IPS DF 6.9 (cell line): Measurements from ENCODE around the gene COP1.

Source experiments
- DNase-seq: peaks from one replicate; pipeline ENCODE4 v3.0.0-alpha.2; 2013; ENCODE audit warnings: low read depth, low spot score
- H3K27ac ChIP-seq: one replicate; pipeline ENCODE4 v1.5.1; 2013; ENCODE audit warnings: low read length, control low read depth
- H3K27me3 ChIP-seq: 2 replicates; pipeline ENCODE4 v1.6.1; 2013; ENCODE audit warnings: mild to moderate bottlenecking, low read length; ENCODE audit not compliant: control insufficient read depth, insufficient read depth
- H3K36me3 ChIP-seq: 2 replicates; pipeline ENCODE4 v1.6.1; 2013; ENCODE audit warnings: low read length; ENCODE audit not compliant: control insufficient read depth, insufficient read depth
- H3K4me1 ChIP-seq: 2 replicates; pipeline ENCODE4 v1.6.1; 2013; ENCODE audit warnings: low read length; ENCODE audit not compliant: control insufficient read depth, insufficient read depth
- H3K4me3 ChIP-seq: 2 replicates; pipeline ENCODE4 v1.5.1; 2013; ENCODE audit warnings: mild to moderate bottlenecking, low read length
- H3K9me3 ChIP-seq: 2 replicates; pipeline ENCODE4 v1.6.1; 2013; ENCODE audit warnings: low read length, inconsistent platforms; ENCODE audit not compliant: control insufficient read depth, insufficient read depth
- WGBS: extraction: QIAGEN DNeasy Blood & Tissue Kit; methylation state at CpG from one replicate; pipeline ENCODE4 v1.1.7; 2013; ENCODE audit warnings: mixed read lengths, missing lambda C conversion rate; ENCODE audit not compliant: insufficient read length, insufficient coverage; 5-methylcytosine and 5-hydroxymethylcytosine counted together

Gene COP1

GRCh38 chr1:176136891-176137290 lies 70.2 kb downstream of the COP1 start:
- Histone ChIP-seq H3K27me3 (no peaks in the 10 kb centered on the region), H3K36me3 (no peaks in the 10 kb centered on the region), H3K4me1 (no peaks in the 10 kb centered on the region), H3K4me3 (no peak overlapping the region), H3K9me3 (no peaks in the 10 kb centered on the region), H3K27ac (no peak overlapping the region)
- WGBS = 100% methylated on average over 1 of the region's 3 CpGs
- no peak for DNase-seq

DNA sequence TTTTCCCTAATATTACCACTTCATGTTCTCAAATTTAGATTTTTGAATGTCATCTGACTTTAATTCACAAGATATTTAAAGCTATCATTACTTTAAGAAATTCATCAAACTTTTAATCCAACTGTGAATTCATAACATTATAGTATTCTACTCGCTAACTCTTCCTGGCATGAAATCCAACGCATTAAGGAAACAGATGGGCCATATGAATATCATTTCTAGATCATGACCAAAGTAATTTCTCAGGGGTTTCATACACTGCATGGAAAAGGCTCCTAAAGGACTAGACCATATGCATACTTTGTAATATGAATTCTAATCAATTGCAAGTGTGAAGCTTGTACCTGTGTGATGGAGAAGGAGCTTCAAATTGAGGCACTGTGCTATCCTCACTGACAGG lies 72.4 kb downstream of the COP1 start:
- H3K36me3 ChIP-seq = no peaks in the 10 kb centered on the region
- no CpG with 5 or more reads among the region's 2 CpGs for WGBS

DNA sequence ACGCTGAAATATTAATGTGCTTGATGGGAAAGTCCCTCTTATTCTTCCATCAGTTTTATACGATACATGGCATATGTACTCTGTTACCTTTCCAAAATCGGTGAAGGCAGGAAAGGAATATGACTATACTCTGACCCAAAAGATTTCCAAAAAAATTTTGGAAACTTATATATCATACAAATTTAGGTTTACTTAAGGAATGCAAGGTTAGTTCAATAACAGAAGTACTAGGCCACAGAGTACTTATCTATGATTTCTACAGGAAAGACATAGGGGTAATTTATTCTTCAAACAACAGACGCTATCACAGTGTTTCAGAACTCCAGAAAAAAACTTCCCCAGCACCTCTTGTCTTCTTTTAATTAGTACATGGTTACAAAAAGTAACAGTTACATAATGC lies 84.8 kb downstream of the COP1 start:
- Histone ChIP-seq H3K36me3 (no peaks in the 10 kb centered on the region), H3K9me3 (no peaks in the 10 kb centered on the region), H3K27ac (no peak overlapping the region), H3K4me3 (no peak overlapping the region), H3K27me3 (no peaks in the 10 kb centered on the region), H3K4me1 (no peaks in the 10 kb centered on the region)
- DNase-seq = no peak
- WGBS = no CpG with 5 or more reads among the region's 4 CpGs

More for the DNA sequence above, 72.4 kb downstream of the COP1 start:
- no peaks in the 10 kb centered on the region for H3K9me3 ChIP-seq
- no peak overlapping the region for H3K27ac ChIP-seq
- DNase-seq = no peak
- H3K4me1 ChIP-seq = no peaks in the 10 kb centered on the region
- no peak overlapping the region for H3K4me3 ChIP-seq
- no peaks in the 10 kb centered on the region for H3K27me3 ChIP-seq

GRCh38 chr1:176119549-176119948 lies 87.5 kb downstream of the COP1 start:
- H3K9me3 ChIP-seq = no peaks in the 10 kb centered on the region
- H3K36me3 ChIP-seq = no peaks in the 10 kb centered on the region
- H3K4me3 ChIP-seq = no peak overlapping the region
- H3K27ac ChIP-seq = no peak overlapping the region
- no peaks in the 10 kb centered on the region for H3K4me1 ChIP-seq
- DNase-seq = no peak
- no peaks in the 10 kb centered on the region for H3K27me3 ChIP-seq
- WGBS = no CpG with 5 or more reads among the region's 1 CpG

DNA sequence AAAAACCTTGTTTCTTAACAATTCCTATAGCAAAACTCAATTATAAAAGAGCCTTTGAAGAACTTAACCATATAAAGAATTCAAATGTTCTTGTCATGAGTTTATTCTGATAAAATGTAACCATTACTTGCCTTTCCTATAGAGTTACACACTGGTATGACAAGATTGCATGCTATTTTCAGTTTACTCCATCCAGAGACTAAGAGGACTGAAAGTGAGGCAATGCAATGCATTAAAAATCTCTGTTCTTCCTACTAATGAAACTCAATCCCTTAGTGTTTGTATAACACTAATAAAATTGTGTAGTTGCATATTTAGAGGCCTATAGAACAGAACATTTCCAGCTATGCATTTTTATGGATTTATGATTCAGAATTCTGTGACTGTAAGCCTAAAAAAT lies 88.1 kb downstream of the COP1 start:
- Histone ChIP-seq H3K4me3 (no peak overlapping the region), H3K36me3 (no peaks in the 10 kb centered on the region), H3K4me1 (no peaks in the 10 kb centered on the region), H3K9me3 (no peaks in the 10 kb centered on the region), H3K27me3 (no peaks in the 10 kb centered on the region), H3K27ac (no peak overlapping the region)
- no peak for DNase-seq

DNA sequence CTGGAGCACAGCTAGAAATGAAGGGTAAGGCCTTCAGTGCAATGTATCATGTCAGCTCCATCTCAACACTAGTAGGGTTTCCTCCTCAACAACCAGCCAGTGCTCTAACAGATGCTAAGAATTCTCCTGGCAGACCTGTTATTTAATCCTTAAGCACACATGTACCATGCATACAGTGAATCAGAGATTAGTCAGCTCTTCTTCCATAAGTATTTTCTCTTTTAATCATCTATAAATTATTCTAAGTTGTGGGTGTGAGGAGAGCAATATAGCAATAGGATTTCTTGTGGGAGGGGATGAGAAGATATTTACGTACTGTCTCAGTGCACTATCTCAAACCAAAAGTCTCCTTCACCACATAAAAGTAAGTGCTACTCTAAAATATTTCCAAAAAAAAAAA lies 95.3 kb downstream of the COP1 start:
- WGBS = no CpG with 5 or more reads among the region's 1 CpG
- Histone ChIP-seq H3K27ac (no peak overlapping the region), H3K27me3 (no peaks in the 10 kb centered on the region), H3K9me3 (no peaks in the 10 kb centered on the region), H3K4me3 (no peak overlapping the region), H3K4me1 (no peaks in the 10 kb centered on the region), H3K36me3 (no peaks in the 10 kb centered on the region)
- no peak for DNase-seq

- no peak for DNase-seq
- no peaks in the 10 kb centered on the region for H3K27me3 ChIP-seq
- no peaks in the 10 kb centered on the region for H3K9me3 ChIP-seq
- no CpG with 5 or more reads among the region's 1 CpG for WGBS
- no peaks in the 10 kb centered on the region for H3K36me3 ChIP-seq
- no peak overlapping the region for H3K4me3 ChIP-seq
- no peak overlapping the region for H3K27ac ChIP-seq
- H3K4me1 ChIP-seq = no peaks in the 10 kb centered on the region
Measured at GRCh38 chr1:176110203-176110602, 96.9 kb downstream of the COP1 start.

GRCh38 chr1:176102768-176103350 lies 104.2 kb downstream of the COP1 start:
- DNase-seq = no peak
- H3K4me1 ChIP-seq = no peaks in the 10 kb centered on the region

DNA sequence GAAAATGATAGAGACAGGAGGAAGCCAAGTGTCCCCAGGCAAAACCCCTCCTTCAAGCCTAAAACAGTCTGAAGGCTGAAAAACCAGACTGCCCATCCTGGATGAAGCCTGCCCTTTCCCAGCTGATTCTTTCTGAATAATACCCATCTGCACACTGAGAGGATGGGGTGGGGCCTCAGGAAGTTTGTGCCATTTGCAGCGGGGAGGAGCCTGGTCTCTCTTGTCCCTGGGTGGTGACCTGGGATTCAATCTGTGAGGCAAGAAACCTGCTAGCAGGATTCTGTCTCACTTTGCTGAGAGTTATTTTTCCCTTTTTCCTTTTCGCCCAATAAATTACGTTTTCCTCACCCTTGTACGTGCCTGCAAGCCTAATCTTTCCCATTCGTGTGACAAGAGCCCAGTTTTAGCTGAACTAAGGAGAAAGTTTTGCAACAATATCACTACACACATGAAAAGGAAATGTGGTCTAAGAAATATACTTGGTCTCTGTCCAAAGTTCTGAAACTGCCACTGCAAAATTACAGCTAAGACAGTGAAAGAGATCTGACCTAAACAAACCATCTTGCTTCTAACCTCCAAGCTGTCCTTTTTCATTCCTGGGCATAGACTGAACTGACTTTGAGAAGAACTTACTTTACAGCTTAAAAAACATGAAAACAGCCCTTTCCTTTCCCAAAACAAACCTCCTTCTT lies 105.0 kb downstream of the COP1 start:
- WGBS = no CpG with 5 or more reads among the region's 5 CpGs
- no peaks in the 10 kb centered on the region for H3K27me3 ChIP-seq
- no peaks in the 10 kb centered on the region for H3K9me3 ChIP-seq
- DNase-seq = no peak
- H3K36me3 ChIP-seq = no peaks in the 10 kb centered on the region
- H3K27ac ChIP-seq = no peak overlapping the region
- H3K4me1 ChIP-seq = no peaks in the 10 kb centered on the region
- no peak overlapping the region for H3K4me3 ChIP-seq

More at GRCh38 chr1:176102768-176103350, 104.2 kb downstream of the COP1 start:
- WGBS = no CpG with 5 or more reads among the region's 1 CpG
- Histone ChIP-seq H3K36me3 (no peaks in the 10 kb centered on the region), H3K9me3 (no peaks in the 10 kb centered on the region), H3K4me3 (no peak overlapping the region), H3K27me3 (no peaks in the 10 kb centered on the region), H3K27ac (no peak overlapping the region)

- no peak overlapping the region for H3K4me3 ChIP-seq
- no peaks in the 10 kb centered on the region for H3K4me1 ChIP-seq
- H3K36me3 ChIP-seq = no peaks in the 10 kb centered on the region; the same call in 1 of the 2 replicates
- no peaks in the 10 kb centered on the region for H3K27me3 ChIP-seq
- no peak overlapping the region for H3K27ac ChIP-seq
- DNase-seq = no peak
- no CpG with 5 or more reads among the region's 2 CpGs for WGBS
- no peaks in the 10 kb centered on the region for H3K9me3 ChIP-seq
Measured at GRCh38 chr1:176098560-176098959, 108.5 kb downstream of the COP1 start.

GRCh38 chr1:176096015-176096414 lies 111.1 kb downstream of the COP1 start:
- no CpG with 5 or more reads among the region's 3 CpGs for WGBS

More at GRCh38 chr1:176096015-176096414, 111.1 kb downstream of the COP1 start:
- no peaks in the 10 kb centered on the region; the same call in 1 of the 2 replicates for H3K36me3 ChIP-seq
- H3K9me3 ChIP-seq = no peaks in the 10 kb centered on the region
- H3K4me1 ChIP-seq = no peaks in the 10 kb centered on the region
- no peak overlapping the region for H3K4me3 ChIP-seq
- H3K27ac ChIP-seq = no peak overlapping the region
- no peak for DNase-seq
- no peaks in the 10 kb centered on the region for H3K27me3 ChIP-seq
